Measurements from ENCODE around the gene CCDC141.
"Not testable (repeated sequence)": the region's sequence is repeated elsewhere in the genome, so short reads cannot be mapped to it uniquely, and the experiment has no call there.

The CCDC141 gene

GRCh38 chr2:178997477-178997876 is 52.5 kb downstream of the CCDC141 start:
- no peak overlapping the region for H3K4me3 ChIP-seq (ENCODE audit: low read depth, low read length)
- TF ChIP-seq CTCF (IDR thresholded peaks at IDR 0.05; ENCODE audit: low read depth, low read length) (no peak), MAX (IDR thresholded peaks at IDR 0.05; ENCODE audit: low read depth, low read length) (no peak), POLR2A (IDR thresholded peaks at IDR 0.05; ENCODE audit: extremely low read depth, insufficient read length) (no peak)
- no peak for DNase-seq (ENCODE audit: low read depth)

GRCh38 chr2:178997067-178997466 is 52.9 kb downstream of the CCDC141 start:
- TF ChIP-seq POLR2A (IDR thresholded peaks at IDR 0.05; ENCODE audit: extremely low read depth, insufficient read length) (no peak), MAX (IDR thresholded peaks at IDR 0.05; ENCODE audit: low read depth, low read length) (no peak), CTCF (IDR thresholded peaks at IDR 0.05; ENCODE audit: low read depth, low read length) (no peak), MYC (IDR thresholded peaks at IDR 0.05; ENCODE audit: low read depth, low read length) (no peak)
- H3K4me3 ChIP-seq (ENCODE audit: low read depth, low read length) = no peak overlapping the region
- no peak for DNase-seq (ENCODE audit: low read depth)

GRCh38 chr2:178994264-178994663 is 55.7 kb downstream of the CCDC141 start:
- no peak overlapping the region for H3K4me3 ChIP-seq (ENCODE audit: low read depth, low read length)
- TF ChIP-seq POLR2A (IDR thresholded peaks at IDR 0.05; ENCODE audit: extremely low read depth, insufficient read length) (no peak), MAX (IDR thresholded peaks at IDR 0.05; ENCODE audit: low read depth, low read length) (no peak), MYC (IDR thresholded peaks at IDR 0.05; ENCODE audit: low read depth, low read length) (no peak), CTCF (IDR thresholded peaks at IDR 0.05; ENCODE audit: low read depth, low read length) (no peak)
- no peak for DNase-seq (ENCODE audit: low read depth)

GRCh38 chr2:178993788-178994187 is 56.1 kb downstream of the CCDC141 start:
- H3K4me3 ChIP-seq (ENCODE audit: low read depth, low read length) = no peak overlapping the region
- TF ChIP-seq CTCF (IDR thresholded peaks at IDR 0.05; ENCODE audit: low read depth, low read length) = no peak
- TF ChIP-seq POLR2A (IDR thresholded peaks at IDR 0.05; ENCODE audit: extremely low read depth, insufficient read length) = no peak
- no peak for DNase-seq (ENCODE audit: low read depth)

GRCh38 chr2:178992719-178993118 is 57.2 kb downstream of the CCDC141 start:
- not testable (repeated sequence) for H3K4me3 ChIP-seq (ENCODE audit: low read depth, low read length); DNase-seq (ENCODE audit: low read depth)

- DNase-seq (ENCODE audit: low read depth) = no peak
- H3K4me3 ChIP-seq (ENCODE audit: low read depth, low read length) = no peak overlapping the region
- TF ChIP-seq CTCF (IDR thresholded peaks at IDR 0.05; ENCODE audit: low read depth, low read length) (no peak), MAX (IDR thresholded peaks at IDR 0.05; ENCODE audit: low read depth, low read length) (no peak), MYC (IDR thresholded peaks at IDR 0.05; ENCODE audit: low read depth, low read length) (no peak), POLR2A (IDR thresholded peaks at IDR 0.05; ENCODE audit: extremely low read depth, insufficient read length) (no peak)
Observed at GRCh38 chr2:178990533-178991241, 59.2 kb downstream of the CCDC141 start.

GRCh38 chr2:178989424-178989823 is 60.5 kb downstream of the CCDC141 start:
- not testable (repeated sequence) for DNase-seq (ENCODE audit: low read depth); H3K4me3 ChIP-seq (ENCODE audit: low read depth, low read length)

GRCh38 chr2:178982652-178983051 is 67.3 kb downstream of the CCDC141 start:
- H3K4me3 ChIP-seq (ENCODE audit: low read depth, low read length); DNase-seq (ENCODE audit: low read depth): not testable (repeated sequence)
